ENCODE results near the gene XG.

The XG gene

DNA sequence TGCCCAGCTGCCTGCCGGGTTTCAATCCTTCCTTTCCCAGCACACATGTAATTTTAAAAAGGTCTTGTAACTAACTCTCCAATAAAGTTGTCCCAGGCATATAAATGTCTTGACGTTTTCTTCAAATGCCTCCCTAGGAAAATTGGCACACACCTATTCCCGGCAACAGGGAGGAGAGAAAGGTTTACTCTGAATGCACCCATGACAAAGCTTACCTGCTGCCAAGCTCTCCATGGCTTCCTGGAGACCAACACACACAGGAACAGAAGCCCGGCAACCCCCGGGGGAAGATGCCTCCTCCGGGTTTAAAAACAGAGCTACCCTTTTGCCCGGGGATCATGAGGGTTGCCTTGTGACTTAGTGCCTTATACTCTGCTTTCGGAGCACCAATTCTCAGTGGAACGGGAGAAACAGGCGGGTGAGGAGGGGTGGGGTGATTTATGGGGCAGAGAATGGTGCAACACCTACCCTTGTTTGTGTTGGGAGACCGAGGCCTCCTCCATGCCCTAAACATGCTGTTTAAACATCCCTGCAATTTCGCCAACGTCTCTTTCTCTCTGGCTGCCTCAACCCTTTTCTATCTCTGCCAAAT is 72.1 kb downstream of the XG start:
- DNase-seq: no peak

DNA sequence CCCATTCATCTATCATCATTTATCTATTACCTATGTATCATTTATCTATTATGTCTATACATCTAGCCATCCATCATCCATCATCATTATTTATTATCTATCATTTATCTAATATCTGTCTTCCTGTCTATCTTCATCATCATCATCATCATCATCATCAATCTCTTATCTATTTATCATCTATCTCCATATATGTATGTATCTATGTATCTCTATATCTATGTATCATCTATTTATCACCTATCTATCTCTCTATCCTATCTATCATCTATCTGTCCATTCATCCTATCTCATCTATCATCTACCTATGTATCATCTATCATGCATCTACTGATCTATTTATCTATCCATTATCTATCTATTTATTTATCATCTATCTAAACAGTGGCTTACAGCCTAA is 73.0 kb downstream of the XG start:
- DNase-seq: no peak

DNA sequence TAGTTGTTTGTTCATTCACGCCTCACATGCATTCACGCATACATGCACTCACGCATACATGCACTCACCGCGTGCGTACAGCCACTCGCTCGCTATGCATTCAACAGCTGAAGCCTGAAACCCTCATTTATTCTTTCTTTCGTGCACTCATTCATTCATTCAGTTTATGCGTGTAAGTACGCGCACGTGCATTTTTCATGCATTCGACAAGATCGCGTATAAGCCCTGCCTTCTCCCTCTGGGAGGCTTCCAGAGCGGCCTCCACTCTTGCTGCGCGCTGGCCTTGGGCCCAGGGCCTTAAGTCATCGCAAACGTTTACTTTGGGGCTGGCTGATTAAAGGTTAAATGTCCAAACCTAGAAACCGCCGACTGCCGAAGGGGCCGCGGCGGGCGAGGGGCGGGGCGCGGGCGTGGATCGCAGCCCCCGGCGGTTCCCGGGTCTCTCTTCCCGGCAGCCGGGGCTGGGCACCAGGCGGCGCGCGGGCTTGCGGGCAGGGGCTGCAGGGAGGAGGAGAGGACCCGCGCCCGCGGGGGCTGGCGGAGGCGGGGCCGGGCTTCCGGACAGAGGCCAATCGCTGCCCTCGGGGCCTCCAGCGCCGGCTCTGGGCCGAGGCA is 76.6 kb downstream of the XG start, which contains the start of gene GYG2:
Gene GYG2, plus strand, starts transcription at position 587 of the 615 bp plus-strand sequence. CDS start 1,259 bp downstream, outside the sequence.
- DNase-seq: no peak

DNA sequence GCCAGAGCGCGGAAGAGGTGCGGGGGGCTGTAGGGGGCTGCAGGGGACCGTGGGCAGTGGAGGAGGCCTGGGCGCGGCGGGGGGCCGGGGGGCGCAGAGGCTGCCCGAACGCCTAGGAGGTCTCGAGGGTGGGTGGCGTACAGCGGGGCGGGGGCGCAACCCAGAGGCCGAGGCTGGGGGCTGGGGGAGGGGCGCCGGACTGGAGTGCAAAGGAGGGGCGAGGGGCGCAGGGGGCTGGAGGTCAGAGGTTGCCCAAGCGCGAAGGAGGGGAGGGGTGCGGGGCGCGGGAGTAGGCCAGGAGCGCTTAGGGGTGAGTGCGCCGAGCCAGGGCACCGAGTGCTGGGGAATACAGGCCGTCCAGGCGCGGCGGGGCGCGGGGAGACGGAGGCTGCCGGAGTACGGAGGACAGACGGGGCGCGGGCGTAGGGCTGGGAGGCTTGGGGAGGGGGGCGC is 77.1 kb downstream of the XG start:
- DNase-seq: no peak

DNA sequence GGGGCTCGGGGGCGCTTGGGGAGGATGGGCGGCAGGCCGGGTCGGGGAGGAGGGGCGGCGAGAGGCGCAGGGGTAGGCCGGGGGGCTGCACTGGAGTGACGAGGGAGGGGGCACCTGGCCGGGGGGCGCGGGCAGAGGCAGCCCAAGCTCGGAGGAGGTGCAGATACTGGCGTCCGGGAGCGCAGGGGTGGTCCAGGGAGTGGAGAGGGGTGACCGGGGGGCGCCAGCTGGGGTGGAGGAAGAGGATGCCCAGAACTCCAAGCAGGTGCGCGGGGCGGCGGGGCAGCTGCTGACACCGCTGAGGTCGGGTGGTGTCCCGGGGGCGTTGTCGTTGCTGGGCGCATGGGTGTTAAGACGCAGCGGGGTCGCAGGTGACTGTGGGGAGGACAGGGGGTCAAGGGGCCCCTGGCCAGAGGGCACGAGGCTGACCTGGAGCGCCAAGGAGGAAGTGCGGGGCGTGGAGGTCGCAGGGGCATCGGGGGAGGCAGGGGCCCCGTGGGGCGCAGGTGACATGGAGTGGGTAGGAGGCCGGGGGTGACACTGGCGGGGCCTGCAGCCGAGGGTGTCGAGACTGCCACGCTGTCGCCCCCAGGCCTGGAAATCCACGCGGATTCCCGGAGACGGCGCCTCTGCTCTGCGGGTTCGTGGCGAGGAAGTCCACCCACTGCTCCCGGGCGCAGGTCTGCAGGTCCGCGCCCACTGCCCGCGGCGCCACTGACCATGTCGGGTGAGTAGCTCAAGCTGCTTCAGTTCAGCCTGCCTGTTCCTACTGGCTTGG is 77.8 kb downstream of the XG start:
- no peak for DNase-seq

DNA sequence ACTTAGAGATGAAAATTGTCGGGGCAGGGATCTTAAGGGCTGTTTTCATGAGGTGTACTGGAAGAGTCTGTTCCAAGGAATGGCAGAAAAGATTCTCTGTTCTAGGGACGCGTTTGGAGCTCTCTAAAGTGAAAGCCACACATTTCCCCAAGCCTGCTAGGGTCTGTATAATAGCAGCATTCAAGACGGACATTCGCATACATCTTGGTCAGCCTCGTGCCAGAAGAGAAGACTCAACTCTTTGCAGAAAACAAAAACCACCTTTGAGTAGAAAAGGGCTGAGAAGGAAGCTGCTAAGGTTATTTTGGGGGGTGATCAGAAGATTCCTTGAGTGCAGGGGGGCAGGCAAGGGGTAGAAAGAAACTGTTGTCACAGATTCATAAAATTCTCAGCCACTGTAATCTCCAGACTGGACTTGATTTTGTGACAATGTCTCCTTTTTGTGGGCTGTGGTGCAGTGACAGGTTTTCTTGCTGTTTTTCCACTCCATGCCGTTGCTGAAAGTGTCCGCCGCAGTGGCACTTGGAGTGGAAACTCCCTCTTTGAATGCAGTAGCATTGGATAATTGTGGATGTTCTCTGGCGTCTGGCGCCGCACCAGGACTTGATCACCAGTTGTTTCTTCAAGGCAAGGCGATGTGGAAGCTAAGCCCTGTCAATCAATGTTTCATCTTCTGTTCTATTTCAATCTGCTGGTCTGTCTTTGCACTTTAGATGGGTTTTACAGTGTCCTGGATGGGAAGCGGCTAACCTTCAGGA is 79.8 kb downstream of the XG start:
- DNase-seq: no peak

DNA sequence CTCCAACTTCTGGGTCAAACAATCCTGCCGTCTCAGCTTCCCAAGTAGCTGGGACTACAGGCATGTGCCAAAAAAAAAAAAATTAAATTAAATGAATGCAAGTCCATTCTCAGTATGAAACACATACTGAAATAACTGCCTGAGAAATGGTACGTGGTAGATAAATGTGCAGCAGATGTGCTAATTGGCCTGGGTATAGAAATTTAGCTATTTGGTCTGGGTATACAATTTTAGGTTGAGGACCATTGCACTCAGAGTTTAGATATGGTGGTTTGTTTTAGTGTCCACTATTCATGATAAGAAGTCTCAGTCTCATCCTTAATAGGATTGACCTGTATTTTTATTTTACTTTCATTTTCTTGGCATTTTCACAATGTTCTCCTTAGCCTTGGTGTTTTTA is 86.1 kb downstream of the XG start:
- no peak for DNase-seq

DNA sequence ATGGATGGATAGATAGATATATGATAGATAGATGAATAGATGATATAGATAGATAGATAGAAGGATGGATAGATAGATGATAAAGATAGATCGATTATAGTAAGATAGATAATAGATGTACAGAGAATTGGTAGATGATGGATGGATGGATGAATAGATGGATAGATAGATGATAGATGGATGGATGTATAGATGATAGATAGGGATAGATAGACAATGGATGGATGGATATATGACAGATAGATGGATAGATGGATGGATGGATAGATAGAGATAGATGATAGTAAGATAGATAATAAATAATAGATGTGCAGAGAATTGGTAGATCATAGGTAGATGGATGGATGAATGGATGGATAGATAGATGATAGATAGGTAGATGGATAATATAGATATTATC is 89.1 kb downstream of the XG start:
- DNase-seq: no peak

DNA sequence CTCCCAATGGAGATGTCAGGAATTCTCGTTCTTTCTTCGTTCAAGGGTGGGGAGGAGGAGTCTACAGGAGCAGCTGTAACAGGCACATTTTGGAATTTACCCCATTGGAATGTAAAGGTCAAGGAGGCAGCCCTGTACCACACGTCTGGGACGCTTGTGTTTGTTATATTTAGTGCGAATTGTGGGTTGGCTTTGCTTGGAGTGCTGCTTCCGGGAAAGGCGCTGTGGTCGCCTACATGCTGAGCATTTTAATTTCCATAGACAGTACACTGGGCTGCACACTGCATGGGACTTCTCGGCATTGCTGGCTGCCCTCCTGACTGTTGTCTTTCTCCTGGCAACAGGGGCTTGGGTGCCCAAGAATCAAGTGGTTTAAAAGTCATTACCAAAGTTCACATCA is 89.7 kb downstream of the XG start:
- no peak for DNase-seq

DNA sequence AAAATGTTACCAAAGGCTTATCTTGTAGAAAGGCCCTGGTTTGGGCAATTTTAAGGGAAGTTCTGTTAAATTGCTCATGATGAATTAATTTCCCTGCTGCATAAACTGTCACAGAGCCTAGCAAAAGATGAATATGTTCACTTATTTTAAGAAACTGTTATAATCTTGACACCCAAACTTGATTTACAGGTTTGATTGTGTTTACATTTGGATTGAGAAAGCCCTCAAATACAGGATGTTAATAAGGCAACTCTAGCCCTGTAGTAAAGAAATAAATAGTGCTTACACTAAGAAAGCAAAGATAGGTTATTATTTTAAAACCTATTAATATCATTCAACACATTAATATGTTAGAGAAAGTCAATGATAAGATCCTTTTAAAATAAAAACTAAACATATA is 95.2 kb downstream of the XG start:
- DNase-seq: no peak

DNA sequence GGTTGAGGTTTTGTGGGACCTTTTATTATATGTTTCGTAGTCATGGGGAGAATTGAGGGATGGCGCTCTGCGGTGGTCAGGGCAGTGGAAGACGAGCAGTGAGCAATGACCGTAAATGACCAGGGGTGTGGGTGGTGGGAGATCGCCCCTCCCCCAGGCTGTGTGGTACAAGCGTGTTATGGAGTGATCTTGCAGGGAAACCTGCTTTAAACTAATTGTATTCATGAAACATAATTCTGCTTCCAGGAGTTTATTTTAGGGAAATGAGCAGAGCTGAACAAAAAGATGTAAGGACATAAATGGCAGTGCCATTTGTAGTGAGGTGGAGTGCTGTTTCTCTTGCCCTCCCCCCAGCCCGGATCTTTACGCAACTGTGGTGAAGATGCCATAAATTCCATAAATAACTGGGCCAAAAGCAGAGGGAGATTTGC is 97.0 kb downstream of the XG start:
- no peak for DNase-seq

DNA sequence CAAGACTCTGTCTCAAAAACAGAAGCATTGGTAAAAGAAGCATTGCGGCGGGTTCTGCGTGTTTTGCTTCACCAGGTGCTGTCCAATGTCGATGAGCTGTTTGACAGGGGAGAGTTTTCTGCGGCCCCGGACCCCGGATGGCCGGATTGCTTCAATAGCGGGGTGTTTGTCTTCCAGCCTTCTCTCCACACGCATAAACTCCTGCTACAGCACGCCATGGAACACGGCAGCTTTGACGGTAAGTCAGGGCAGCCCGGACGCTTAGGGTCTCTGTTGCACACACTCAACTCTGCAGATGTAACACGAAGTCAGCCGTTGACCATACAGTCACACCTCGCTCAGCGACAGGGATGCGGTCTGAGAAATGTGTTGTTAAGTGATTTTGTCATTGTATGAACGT is 103.1 kb downstream of the XG start:
- DNase-seq: no peak

DNA sequence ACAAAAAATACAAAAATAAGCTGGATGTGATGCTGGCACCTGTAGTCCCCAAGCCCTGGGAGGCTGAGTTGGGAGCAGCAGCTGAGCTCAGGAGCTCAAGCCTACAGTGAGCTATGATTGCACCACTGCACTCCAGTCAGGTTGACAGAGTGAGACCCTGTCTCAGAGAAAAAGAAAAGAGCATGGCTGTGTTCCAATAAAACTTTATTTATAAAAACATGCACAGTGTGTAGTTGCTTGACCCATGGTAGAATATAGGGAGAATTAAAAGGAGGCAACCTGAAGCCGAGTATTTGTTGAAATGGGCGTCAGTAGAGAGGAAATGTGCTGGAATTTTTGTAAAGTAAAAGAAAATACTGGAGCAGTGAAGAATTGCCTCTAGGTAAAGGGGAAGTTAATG is 103.9 kb downstream of the XG start:
- DNase-seq: no peak

DNA sequence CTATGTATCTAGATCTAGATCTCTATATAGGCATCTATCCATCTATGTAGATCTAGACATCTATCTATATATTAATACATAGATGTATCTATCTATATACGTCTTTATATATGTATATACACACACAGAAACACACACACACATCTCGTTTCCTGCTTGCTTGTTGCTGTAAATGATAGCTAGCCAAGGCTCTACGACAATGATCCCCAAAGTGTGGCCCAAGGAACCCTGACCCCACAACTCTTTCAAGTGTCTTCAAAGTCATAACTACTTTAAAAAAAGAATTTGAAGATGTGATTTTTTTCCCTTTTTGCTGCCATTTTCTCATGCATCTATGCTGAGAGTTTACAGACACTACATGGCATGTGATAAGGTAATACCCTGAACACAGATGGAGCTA is 105.7 kb downstream of the XG start:
- DNase-seq: no peak

DNA sequence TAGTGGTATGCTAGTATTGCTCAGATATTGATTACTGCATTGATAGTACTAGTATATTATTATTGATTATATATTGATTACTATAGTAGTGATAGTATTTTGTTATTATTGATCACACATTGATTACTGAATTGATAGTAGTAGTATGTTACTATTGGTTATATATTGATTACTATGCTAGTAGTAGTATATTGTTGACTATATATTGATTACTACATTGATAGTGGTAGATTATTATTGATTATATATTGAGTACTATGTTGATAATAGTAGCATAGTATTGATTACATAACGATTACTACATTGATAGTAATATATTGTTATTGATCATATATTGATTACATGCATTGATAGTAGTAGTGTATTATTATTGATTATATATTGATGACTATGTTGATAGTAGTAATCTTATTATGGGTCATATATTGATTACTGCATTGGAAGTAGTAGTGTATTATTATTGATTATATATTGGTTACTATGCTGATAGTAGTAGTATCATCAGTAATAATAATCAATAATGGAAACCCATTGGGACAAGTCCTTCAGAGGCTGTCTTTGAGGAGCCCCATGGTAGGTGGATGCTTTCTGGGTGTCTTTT is 107.5 kb downstream of the XG start:
- DNase-seq: no peak

DNA sequence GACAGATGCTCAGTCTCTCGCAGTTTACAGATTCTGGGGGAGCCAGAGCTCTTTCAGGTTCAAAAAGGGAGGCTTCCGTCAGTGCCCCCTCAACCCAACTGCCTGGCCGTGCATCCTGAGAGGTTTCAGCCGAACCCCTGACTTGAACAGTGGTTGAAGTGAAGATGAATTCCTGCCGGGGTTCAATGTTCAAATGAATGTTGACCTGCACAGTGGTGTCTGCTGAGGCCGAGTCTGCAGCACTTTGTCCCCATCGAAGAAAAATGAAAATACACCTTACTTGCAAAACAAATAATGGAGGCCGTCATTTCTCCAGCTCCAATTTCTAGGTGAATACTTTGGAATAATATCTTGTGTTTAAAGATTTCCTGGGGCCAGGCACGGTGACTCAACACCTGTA is 110.6 kb downstream of the XG start:
- no peak for DNase-seq

DNA sequence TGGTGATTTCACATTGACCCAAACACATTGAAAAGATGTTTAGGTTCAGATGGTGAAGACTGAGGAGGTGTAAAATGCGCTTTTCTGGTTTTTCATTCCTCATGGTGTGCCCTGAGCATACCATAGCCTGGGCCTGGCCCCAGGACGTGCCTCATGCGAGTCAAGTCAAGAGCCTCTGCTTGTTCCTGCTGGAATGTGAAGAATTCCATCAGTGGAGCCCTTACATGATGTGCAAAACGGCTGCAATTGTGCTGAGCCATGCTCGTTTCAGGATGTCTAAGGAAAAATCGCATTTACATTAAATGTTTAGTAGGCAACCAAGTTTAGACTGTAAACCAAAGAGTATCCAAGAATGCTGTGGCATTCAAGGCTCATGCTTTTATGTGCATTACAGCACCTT is 111.8 kb downstream of the XG start:
- DNase-seq: no peak

Data from CD4-positive, alpha-beta T cell treated with Interferon gamma for 1 hour (primary cell).